Smooth muscle cell (in vitro differentiated cells): ENCODE measurements around the gene U2AF1L4. TPM values are rescaled to one million over a fixed set of nuclear protein-coding genes. Genes with fewer than 3 reads are reported as not detected.

Source experiments
- DNase-seq: peaks from one replicate; lab custom pipeline; 2025; ENCODE audit not compliant: unreplicated experiment; lab: John Stamatoyannopoulos, UW
- H2AFZ ChIP-seq: fragments of 200-600 bp; sonication (generic); 2 replicates; pipeline ENCODE4 v1.6.0; 2016; ENCODE audit warnings: antibody characterized with exemption, low read depth, mild to moderate bottlenecking
- H3F3A ChIP-seq: fragments of 200-600 bp; sonication (generic); 2 replicates; pipeline ENCODE4 v1.6.0; 2017; ENCODE audit warnings: antibody characterized with exemption, low read depth
- H3K27ac ChIP-seq: fragments of 200-600 bp; sonication (generic); 2 replicates; pipeline ENCODE4 v1.5.1; 2016; ENCODE audit warnings: low read depth, mild to moderate bottlenecking
- H3K27me3 ChIP-seq: fragments of 200-600 bp; sonication (generic); 2 replicates; pipeline ENCODE4 v1.6.1; 2016; ENCODE audit warnings: low read depth, mild to moderate bottlenecking
- H3K36me3 ChIP-seq: fragments of 200-600 bp; sonication (generic); 2 replicates; pipeline ENCODE4 v1.5.1; 2016; ENCODE audit warnings: low read depth
- H3K4me1 ChIP-seq: fragments of 200-600 bp; sonication (generic); 2 replicates; pipeline ENCODE4 v1.5.1; 2016; ENCODE audit warnings: low read depth
- H3K4me2 ChIP-seq: fragments of 200-600 bp; sonication (generic); 2 replicates; pipeline ENCODE4 v1.6.0; 2016; ENCODE audit warnings: mild to moderate bottlenecking
- H3K4me3 ChIP-seq: fragments of 200-600 bp; sonication (generic); 2 replicates; pipeline ENCODE4 v1.5.1; 2016; ENCODE audit warnings: mild to moderate bottlenecking
- H3K79me2 ChIP-seq: fragments of 200-600 bp; sonication (generic); 2 replicates; pipeline ENCODE4 v1.6.0; 2016; ENCODE audit warnings: low read depth, mild to moderate bottlenecking
- H3K9ac ChIP-seq: fragments of 200-600 bp; sonication (generic); 2 replicates; pipeline ENCODE4 v1.6.0; 2016; ENCODE audit warnings: low read depth
- H3K9me3 ChIP-seq: fragments of 200-600 bp; sonication (generic); replicated peaks from 2 replicates; pipeline ENCODE4 v1.5.1; 2016; ENCODE audit warnings: low read depth
- H4K20me1 ChIP-seq: fragments of 200-600 bp; sonication (generic); 2 replicates; pipeline ENCODE4 v1.6.0; 2016; ENCODE audit warnings: low read depth
- whole genome bisulfite sequencing: methylation state at CpG from one replicate; pipeline ENCODE4 v1.1.7; 2016; ENCODE audit warnings: low lambda C conversion rate; 5-methylcytosine and 5-hydroxymethylcytosine counted together
- polyA plus RNA-seq: library from polyadenylated mRNA; unstranded; fragments of >200 nt; fragmentation: Nextera tagmentation; extraction: Ambion mirVana; gene quantifications from 2 replicates; pipeline ENCODE4 v1.2.1, GENCODE V29; 2016
- total RNA-seq: library from RNA; depleted of rRNA; stranded (reverse); fragments of >200 nt; gene quantifications from 2 replicates; pipeline ENCODE4 v1.2.3, GENCODE V29; 2014
- TF ChIP-seq, protein P1 (sequence below): fragments of 200-600 bp; sonication (generic); IDR thresholded peaks from 2 replicates; pipeline ENCODE4 v1.5.1; 2017; ENCODE audit warnings: borderline replicate concordance, mild to moderate bottlenecking, antibody characterized with exemption; ENCODE audit not compliant: insufficient read depth, poor library complexity, severe bottlenecking

U2AF1L4 gene
- total and polyA plus RNA-seq, 2 experiments from 2014 or later: 14.6 to 29.3 TPM

DNA sequence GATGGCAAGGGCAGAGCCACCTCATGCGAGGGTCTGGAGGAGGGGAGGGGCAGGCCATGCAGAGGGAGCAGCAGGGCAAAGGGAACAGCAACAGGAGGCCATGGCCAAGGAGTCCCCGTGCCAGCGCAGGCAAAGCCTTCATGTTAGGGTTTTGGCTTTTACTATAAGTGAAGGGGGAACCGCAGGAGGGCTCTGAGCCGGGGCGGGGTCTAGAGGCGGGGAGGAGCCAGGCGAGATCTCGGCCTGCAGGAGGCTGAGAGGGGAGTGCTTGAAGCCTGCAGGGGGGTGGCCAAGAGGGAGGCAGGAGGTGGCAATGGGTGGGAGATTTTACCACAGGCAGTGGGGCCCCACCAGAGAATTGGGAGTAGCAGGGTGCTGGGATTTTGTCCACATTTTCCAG is 36.4 kb upstream of the U2AF1L4 start:
- Histone ChIP-seq H3K4me3 (no peak overlapping the region), H3K4me1 (no peaks in the 10 kb centered on the region), H3F3A (no peaks in the 10 kb centered on the region), H4K20me1 (no peaks in the 10 kb centered on the region), H3K9me3 (no peaks in the 10 kb centered on the region), H3K79me2 (no peaks in the 10 kb centered on the region), H3K27me3 (no peaks in the 10 kb centered on the region), H3K4me2 (no peak overlapping the region), H2AFZ (no peak overlapping the region), H3K9ac (no peak overlapping the region), H3K27ac (no peak overlapping the region), H3K36me3 (no peaks in the 10 kb centered on the region)
- TF ChIP-seq, protein P1, sequence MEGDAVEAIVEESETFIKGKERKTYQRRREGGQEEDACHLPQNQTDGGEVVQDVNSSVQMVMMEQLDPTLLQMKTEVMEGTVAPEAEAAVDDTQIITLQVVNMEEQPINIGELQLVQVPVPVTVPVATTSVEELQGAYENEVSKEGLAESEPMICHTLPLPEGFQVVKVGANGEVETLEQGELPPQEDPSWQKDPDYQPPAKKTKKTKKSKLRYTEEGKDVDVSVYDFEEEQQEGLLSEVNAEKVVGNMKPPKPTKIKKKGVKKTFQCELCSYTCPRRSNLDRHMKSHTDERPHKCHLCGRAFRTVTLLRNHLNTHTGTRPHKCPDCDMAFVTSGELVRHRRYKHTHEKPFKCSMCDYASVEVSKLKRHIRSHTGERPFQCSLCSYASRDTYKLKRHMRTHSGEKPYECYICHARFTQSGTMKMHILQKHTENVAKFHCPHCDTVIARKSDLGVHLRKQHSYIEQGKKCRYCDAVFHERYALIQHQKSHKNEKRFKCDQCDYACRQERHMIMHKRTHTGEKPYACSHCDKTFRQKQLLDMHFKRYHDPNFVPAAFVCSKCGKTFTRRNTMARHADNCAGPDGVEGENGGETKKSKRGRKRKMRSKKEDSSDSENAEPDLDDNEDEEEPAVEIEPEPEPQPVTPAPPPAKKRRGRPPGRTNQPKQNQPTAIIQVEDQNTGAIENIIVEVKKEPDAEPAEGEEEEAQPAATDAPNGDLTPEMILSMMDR: no peak
- 84% methylated on average over 9 of the region's 9 CpGs for WGBS
- no peak for DNase-seq

DNA sequence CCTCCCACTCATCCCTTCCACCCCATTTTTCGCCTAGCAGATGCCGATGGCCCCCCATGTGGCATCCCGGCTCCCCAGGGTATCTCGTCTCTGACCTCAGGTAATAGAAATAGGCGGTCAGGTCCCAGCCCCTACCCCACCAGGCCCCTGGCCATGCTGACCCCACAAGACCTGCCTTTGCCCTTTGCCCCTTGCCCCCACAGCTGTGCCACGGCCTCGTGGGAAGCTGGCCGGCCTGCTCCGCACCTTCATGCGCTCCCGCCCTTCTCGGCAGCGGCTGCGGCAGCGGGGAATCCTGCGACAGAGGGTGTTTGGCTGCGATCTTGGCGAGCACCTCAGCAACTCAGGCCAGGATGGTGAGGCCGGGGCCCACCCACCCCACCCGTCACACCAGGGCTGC is 35.5 kb upstream of the U2AF1L4 start:
- H3F3A ChIP-seq: no peaks in the 10 kb centered on the region
- no peak for DNase-seq
- H3K4me2 ChIP-seq: no peak overlapping the region
- H3K27me3 ChIP-seq: no peaks in the 10 kb centered on the region
- no peaks in the 10 kb centered on the region for H3K79me2 ChIP-seq
- H3K36me3 ChIP-seq: no peaks in the 10 kb centered on the region
- TF ChIP-seq, protein P1: no peak
- H3K4me3 ChIP-seq: no peak overlapping the region
- no peak overlapping the region for H2AFZ ChIP-seq
- 96% methylated on average over 20 of the region's 20 CpGs for WGBS
- H4K20me1 ChIP-seq: no peaks in the 10 kb centered on the region
- H3K27ac ChIP-seq: no peak overlapping the region
- H3K9me3 ChIP-seq: no peaks in the 10 kb centered on the region
- peaks cover 6% of the 10 kb centered on the region for H3K4me1 ChIP-seq
- no peak overlapping the region for H3K9ac ChIP-seq

DNA sequence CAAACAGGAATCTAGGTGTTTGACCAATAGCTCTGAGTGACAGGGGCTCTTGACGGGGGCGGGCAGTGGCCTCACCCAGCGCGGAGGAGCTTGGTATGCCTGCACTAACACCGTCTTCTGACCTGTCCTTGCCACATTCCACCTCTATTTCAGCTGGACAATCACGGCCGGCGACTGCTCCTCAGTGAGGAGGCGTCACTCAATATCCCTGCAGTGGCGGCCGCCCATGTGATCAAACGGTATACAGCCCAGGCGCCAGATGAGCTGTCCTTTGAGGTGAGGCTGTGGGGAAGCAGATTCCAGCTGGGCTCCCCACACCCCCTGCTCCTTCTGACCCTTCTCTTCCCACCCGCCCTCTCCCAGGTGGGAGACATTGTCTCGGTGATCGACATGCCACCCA is 34.8 kb upstream of the U2AF1L4 start:
- H3K4me3 ChIP-seq: no peak overlapping the region
- no peaks in the 10 kb centered on the region for H3K79me2 ChIP-seq
- no peak overlapping the region for H2AFZ ChIP-seq
- H3K9me3 ChIP-seq: no peaks in the 10 kb centered on the region
- 96% methylated on average over 14 of the region's 16 CpGs for WGBS
- H3F3A ChIP-seq: no peaks in the 10 kb centered on the region
- H4K20me1 ChIP-seq: no peaks in the 10 kb centered on the region
- no peak overlapping the region for H3K9ac ChIP-seq
- H3K27ac ChIP-seq: no peak overlapping the region
- no peak overlapping the region for H3K4me2 ChIP-seq
- H3K4me1 ChIP-seq: peaks cover 6% of the 10 kb centered on the region
- no peaks in the 10 kb centered on the region for H3K36me3 ChIP-seq
- TF ChIP-seq, protein P1: no peak
- no peak for DNase-seq
- H3K27me3 ChIP-seq: no peaks in the 10 kb centered on the region

DNA sequence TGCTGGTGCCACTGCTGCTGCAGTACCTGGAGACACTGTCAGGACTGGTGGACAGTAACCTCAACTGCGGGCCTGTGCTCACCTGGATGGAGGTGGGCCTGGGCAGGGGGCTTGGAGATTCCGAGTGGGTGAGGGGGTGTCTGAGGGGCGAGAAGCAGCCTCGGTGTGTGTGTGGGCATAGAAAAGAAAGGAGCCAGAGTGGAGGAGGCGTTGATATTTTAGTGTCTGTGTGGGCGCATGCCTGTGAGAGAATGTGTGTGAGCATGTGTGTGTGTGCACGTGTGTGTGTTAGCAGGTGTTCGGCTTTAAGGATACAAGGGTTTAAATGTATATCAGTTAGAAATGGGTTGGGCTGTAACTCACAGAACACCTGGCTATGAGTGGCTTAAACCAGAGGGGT is 33.8 kb upstream of the U2AF1L4 start:
- H3F3A ChIP-seq: no peaks in the 10 kb centered on the region
- H3K4me2 ChIP-seq: no peak overlapping the region
- H3K9ac ChIP-seq: no peak overlapping the region
- no peaks in the 10 kb centered on the region for H3K9me3 ChIP-seq
- H3K27ac ChIP-seq: no peak overlapping the region
- no peaks in the 10 kb centered on the region for H3K79me2 ChIP-seq
- H3K4me1 ChIP-seq: peaks cover 6% of the 10 kb centered on the region
- no peaks in the 10 kb centered on the region for H3K27me3 ChIP-seq
- H2AFZ ChIP-seq: no peak overlapping the region
- TF ChIP-seq, protein P1: no peak
- H3K36me3 ChIP-seq: no peaks in the 10 kb centered on the region
- 91% methylated on average over 8 of the region's 8 CpGs for WGBS
- no peak overlapping the region for H3K4me3 ChIP-seq
- no peak for DNase-seq
- H4K20me1 ChIP-seq: no peaks in the 10 kb centered on the region
